Activated B cell treated with CpG ODN at 0.5 μM for 24 hours (primary cell): ENCODE results near the gene RBBP8. TPM values are rescaled to one million over a fixed set of nuclear protein-coding genes. Genes with fewer than 3 reads are reported as not detected.

Source experiments
- ATAC-seq: fragments of 200-7000 bp; cut with Tn5 transposase; one replicate; pipeline ENCODE4 v1.10.0; 2021; ENCODE audit warnings: low read depth, mild to moderate bottlenecking, moderate library complexity
- CTCF ChIA-PET: fragments of 350-600 bp; sonication (Branson Sonifier 250); formaldehyde crosslinking; loops from one replicate; lab custom pipeline; 2021; ENCODE audit warnings: antibody characterized with exemption; lab: Charles Lee
- POLR2A ChIA-PET: fragments of 350-600 bp; sonication (Branson Sonifier 250); formaldehyde crosslinking; loops from one replicate; lab custom pipeline; 2021; ENCODE audit warnings: antibody characterized with exemption; lab: Charles Lee
- DNase-seq: peaks from one replicate; pipeline ENCODE4 v3.0.0; 2022
- H3K27ac Mint-ChIP-seq: one replicate; pipeline ENCODE4 v1.8.0; 2020; ENCODE audit warnings: mixed read lengths
- H3K27me3 Mint-ChIP-seq: one replicate; pipeline ENCODE4 v1.8.0; 2021; ENCODE audit warnings: mixed read lengths
- H3K36me3 Mint-ChIP-seq: one replicate; pipeline ENCODE4 v1.8.0; 2021; ENCODE audit warnings: low read depth, mixed read lengths
- H3K4me1 Mint-ChIP-seq: one replicate; pipeline ENCODE4 v1.8.0; 2021; ENCODE audit warnings: mixed read lengths
- H3K4me3 Mint-ChIP-seq: one replicate; pipeline ENCODE4 v1.8.0; 2020; ENCODE audit warnings: mild to moderate bottlenecking, mixed read lengths
- H3K9me3 Mint-ChIP-seq: one replicate; pipeline ENCODE4 v1.8.0; 2020; ENCODE audit warnings: mixed read lengths
- intact Hi-C: fragments of 100-400 bp; cut with micrococcal nuclease; formaldehyde crosslinking; loops from one replicate; pipeline ENCODE4 v1.15.1; 2024
- total RNA-seq: library from RNA; stranded (reverse); gene quantifications from 2 replicates; pipeline ENCODE4 v1.2.3, GENCODE V29; 2022
- TF ChIP-seq, protein P1 (sequence below): fragments of 200-600 bp; IDR thresholded peaks from one replicate; pipeline ENCODE4 v1.8.0; 2022; ENCODE audit warnings: antibody characterized with exemption, mild to moderate bottlenecking

RBBP8 gene
- total RNA-seq, 1 donor from 2014 or later: 29.3 TPM

DNA sequence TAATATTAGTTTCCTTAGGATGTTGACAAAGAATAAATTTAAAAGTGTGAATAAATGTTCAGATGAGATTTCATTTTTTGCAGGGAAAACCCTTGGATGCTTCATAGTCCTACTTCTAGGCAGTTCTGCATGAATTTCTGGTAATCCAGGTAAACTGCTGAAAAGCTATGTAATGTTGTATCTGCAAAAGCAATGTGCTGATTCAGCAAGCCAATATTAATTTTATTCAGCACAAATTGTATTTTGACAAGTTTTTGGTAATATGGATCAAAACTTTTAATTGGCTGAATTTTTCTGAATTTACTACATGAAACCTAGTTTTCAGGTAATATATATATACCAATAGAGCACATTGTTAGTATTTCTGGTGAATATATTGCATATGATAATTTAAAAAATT lies 17.8 kb upstream of the RBBP8 start:
- ChIA-PET POLR2A (no interaction called here), CTCF (no interaction called here)
- H3K9me3 Mint-ChIP-seq: no peaks in the 10 kb centered on the region

DNA sequence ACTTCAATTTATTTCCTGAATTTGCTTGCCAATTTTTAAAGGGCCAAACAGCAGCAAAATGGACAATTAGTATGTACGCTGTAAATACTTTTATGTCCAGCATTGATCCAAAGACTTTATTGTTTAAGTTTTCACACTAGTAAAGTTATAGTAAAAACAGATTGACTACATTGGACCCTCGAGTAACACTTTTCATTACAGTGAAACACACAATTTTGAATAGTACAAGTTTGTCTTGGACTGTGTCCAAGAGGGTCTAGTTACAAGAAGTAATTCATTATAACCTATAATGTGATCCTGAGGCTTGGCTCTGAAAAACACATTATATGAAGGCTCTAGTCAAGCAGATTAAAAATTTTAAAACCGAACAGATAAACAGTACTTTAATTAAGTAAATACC lies 11.4 kb upstream of the RBBP8 start:
- DNase-seq: no peak
- CTCF ChIA-PET: no interaction called here
- H3K4me1 Mint-ChIP-seq: no peaks in the 10 kb centered on the region
- no peak for ATAC-seq
- no peaks in the 10 kb centered on the region for H3K9me3 Mint-ChIP-seq
- TF ChIP-seq, protein P1, sequence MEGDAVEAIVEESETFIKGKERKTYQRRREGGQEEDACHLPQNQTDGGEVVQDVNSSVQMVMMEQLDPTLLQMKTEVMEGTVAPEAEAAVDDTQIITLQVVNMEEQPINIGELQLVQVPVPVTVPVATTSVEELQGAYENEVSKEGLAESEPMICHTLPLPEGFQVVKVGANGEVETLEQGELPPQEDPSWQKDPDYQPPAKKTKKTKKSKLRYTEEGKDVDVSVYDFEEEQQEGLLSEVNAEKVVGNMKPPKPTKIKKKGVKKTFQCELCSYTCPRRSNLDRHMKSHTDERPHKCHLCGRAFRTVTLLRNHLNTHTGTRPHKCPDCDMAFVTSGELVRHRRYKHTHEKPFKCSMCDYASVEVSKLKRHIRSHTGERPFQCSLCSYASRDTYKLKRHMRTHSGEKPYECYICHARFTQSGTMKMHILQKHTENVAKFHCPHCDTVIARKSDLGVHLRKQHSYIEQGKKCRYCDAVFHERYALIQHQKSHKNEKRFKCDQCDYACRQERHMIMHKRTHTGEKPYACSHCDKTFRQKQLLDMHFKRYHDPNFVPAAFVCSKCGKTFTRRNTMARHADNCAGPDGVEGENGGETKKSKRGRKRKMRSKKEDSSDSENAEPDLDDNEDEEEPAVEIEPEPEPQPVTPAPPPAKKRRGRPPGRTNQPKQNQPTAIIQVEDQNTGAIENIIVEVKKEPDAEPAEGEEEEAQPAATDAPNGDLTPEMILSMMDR: no peak
- no peaks in the 10 kb centered on the region for H3K36me3 Mint-ChIP-seq
- H3K27me3 Mint-ChIP-seq: no peaks in the 10 kb centered on the region
- intact Hi-C loops: no loop called here
- H3K27ac Mint-ChIP-seq: no peak overlapping the region
- no peak overlapping the region for H3K4me3 Mint-ChIP-seq
- POLR2A ChIA-PET: no interaction called here

More for the DNA sequence above, 17.8 kb upstream of the RBBP8 start:
- no peaks in the 10 kb centered on the region for H3K36me3 Mint-ChIP-seq
- no peaks in the 10 kb centered on the region for H3K27me3 Mint-ChIP-seq
- intact Hi-C loops: no loop called here
- H3K4me1 Mint-ChIP-seq: no peaks in the 10 kb centered on the region
- ATAC-seq (no peak), DNase-seq (no peak)
- no peak overlapping the region for H3K4me3 Mint-ChIP-seq
- no peak overlapping the region for H3K27ac Mint-ChIP-seq
- TF ChIP-seq, protein P1: no peak

DNA sequence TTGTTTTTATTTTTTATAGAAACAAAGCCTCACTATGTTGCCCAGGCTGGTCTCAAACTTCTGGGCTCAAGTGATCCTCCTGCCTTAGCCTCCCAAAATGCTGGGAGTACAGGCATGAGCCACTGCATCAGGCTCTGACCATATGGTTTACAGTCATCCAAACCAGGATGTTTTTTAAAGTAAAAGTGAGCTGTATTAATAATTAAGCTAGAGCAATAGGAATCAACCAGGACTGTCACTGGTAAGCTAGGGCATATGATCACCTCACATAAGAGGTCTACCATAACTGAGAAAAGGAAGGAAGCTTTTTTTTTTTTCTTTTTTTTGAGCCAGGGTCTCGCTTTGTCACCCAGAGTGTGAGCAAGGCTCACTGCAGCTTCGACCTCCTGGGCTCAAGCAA lies 8.5 kb upstream of the RBBP8 start:
- no peak for ATAC-seq
- no peaks in the 10 kb centered on the region for H3K27me3 Mint-ChIP-seq
- CTCF ChIA-PET: interaction anchor here (1.2 kb wide), 1 partner anchor 487 kb away, joined by 3 read pairs; no protein-coding TSS in a partner anchor
- no peak overlapping the region for H3K27ac Mint-ChIP-seq
- intact Hi-C loops: no loop called here
- no peaks in the 10 kb centered on the region for H3K4me1 Mint-ChIP-seq
- POLR2A ChIA-PET: interaction anchor here (0.6 to 2.0 kb wide), 2 partner anchors 9 to 534 kb away, joined by 3 to 7 read pairs; partner anchors contain the start of gene RBBP8
- H3K36me3 Mint-ChIP-seq: no peaks in the 10 kb centered on the region
- H3K9me3 Mint-ChIP-seq: no peaks in the 10 kb centered on the region
- TF ChIP-seq, protein P1: no peak
- DNase-seq: no peak
- no peak overlapping the region for H3K4me3 Mint-ChIP-seq

DNA sequence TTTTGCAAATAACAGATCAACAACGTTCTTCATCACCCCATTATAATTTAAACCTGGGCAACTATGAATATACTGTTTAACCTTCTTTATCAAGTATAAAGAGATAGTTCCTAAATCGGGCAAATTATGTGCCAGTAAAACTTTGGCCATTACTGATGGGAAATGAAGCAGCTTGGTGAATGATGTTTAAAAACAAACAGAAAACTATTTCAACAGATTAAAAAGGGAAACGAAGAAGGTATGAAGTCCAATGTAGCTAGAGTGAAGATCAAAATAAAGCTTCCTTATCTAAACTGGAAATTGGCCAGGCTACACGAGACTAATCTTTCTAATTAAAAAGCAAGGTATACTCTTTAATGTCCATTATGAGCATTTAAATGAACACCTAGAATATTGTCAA lies 6.7 kb upstream of the RBBP8 start:
- Mint-ChIP-seq H3K4me1 (peaks cover 3% of the 10 kb centered on the region), H3K27ac (no peak overlapping the region), H3K9me3 (no peaks in the 10 kb centered on the region), H3K4me3 (no peak overlapping the region), H3K36me3 (no peaks in the 10 kb centered on the region), H3K27me3 (no peaks in the 10 kb centered on the region)
- intact Hi-C loops: no loop called here
- DNase-seq (no peak), ATAC-seq (no peak)
- CTCF ChIA-PET: no interaction called here
- POLR2A ChIA-PET: no interaction called here
- TF ChIP-seq, protein P1: no peak

DNA sequence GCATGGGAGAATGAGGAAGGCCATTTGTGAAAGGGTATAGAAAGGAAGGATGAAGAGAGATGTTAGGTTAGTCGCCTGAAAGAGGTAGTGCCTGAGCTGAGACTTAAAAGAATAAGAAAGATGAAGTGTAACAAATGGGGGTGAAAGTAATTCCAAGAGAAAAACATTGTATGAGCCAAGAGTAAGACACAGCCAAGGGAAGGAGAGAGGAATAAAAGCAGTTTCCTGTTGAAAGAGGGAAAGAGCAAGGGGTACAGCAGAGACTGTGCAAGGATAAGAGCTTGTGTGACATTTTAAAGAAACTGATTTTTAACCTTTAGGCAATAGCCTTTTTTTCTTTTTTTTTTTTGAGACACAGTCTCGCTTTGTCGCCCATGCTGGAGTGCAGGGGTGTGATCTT lies 4.8 kb upstream of the RBBP8 start:
- POLR2A ChIA-PET: interaction anchor here (0.9 kb wide), 1 partner anchor 49 kb away, joined by 3 read pairs; no protein-coding TSS in a partner anchor
- ATAC-seq: no peak
- intact Hi-C loops: no loop called here

More for the DNA sequence above, 4.8 kb upstream of the RBBP8 start:
- DNase-seq: no peak
- TF ChIP-seq, protein P1: no peak
- Mint-ChIP-seq H3K36me3 (no peaks in the 10 kb centered on the region), H3K4me3 (no peak overlapping the region), H3K9me3 (no peaks in the 10 kb centered on the region), H3K27me3 (no peaks in the 10 kb centered on the region), H3K27ac (no peak overlapping the region), H3K4me1 (peaks cover 11% of the 10 kb centered on the region)
- CTCF ChIA-PET: interaction anchor here (0.8 to 5.5 kb wide), 3 partner anchors 49 to 451 kb away, joined by 3 to 63 read pairs (median 18); no protein-coding TSS in a partner anchor
